T-helper 2 cell treated with Interferon-gamma antibody and Interleukin-4, amounts not matched to agents 100 ng/mL and 5 ng/mL, for 36 hours (primary cell): ENCODE data around the gene PIK3R1. TPM values are rescaled to one million over a fixed set of nuclear protein-coding genes. Genes with fewer than 3 reads are reported as not detected.

ENCODE experiments used
- intact Hi-C: fragments of 100-400 bp; cut with micrococcal nuclease; formaldehyde crosslinking; loops from one replicate; pipeline ENCODE4 v1.15.1; 2023
- total RNA-seq: library from RNA; stranded (reverse); gene quantifications from 2 replicates; pipeline ENCODE4 v1.2.3, GENCODE V29; 2022

The PIK3R1 gene
- total RNA-seq, 1 donor from 2014 or later, result 71.2 TPM

GRCh38 chr5:68316469-68316868 lies 100.9 kb downstream of the PIK3R1 start:
- intact Hi-C loops, result no loop called here

- intact Hi-C loops, result no loop called here
Measured at GRCh38 chr5:68317646-68318045, 102.1 kb downstream of the PIK3R1 start.

- intact Hi-C loops, result no loop called here
Measured at GRCh38 chr5:68318955-68319705, 103.6 kb downstream of the PIK3R1 start.

GRCh38 chr5:68319706-68320412 lies 104.3 kb downstream of the PIK3R1 start:
- intact Hi-C loops, result no loop called here

GRCh38 chr5:68320413-68320986 lies 104.9 kb downstream of the PIK3R1 start:
- intact Hi-C loops, result no loop called here

- intact Hi-C loops, result no loop called here
Measured at GRCh38 chr5:68325065-68325580, 109.6 kb downstream of the PIK3R1 start.

GRCh38 chr5:68329554-68330255 lies 114.1 kb downstream of the PIK3R1 start:
- intact Hi-C loops, result no loop called here

- intact Hi-C loops, result no loop called here
Measured at GRCh38 chr5:68330574-68330973, 115.0 kb downstream of the PIK3R1 start.

- intact Hi-C loops, result no loop called here
Measured at GRCh38 chr5:68331192-68332079, 115.9 kb downstream of the PIK3R1 start.

GRCh38 chr5:68332080-68332451 lies 116.5 kb downstream of the PIK3R1 start:
- intact Hi-C loops, result no loop called here

GRCh38 chr5:68332556-68332955 lies 117.0 kb downstream of the PIK3R1 start:
- intact Hi-C loops, result no loop called here

- intact Hi-C loops, result no loop called here
Measured at GRCh38 chr5:68333649-68334552, 118.3 kb downstream of the PIK3R1 start.

GRCh38 chr5:68334553-68334886 lies 119.0 kb downstream of the PIK3R1 start:
- intact Hi-C loops, result no loop called here

- intact Hi-C loops, result no loop called here
Measured at GRCh38 chr5:68335075-68335474, 119.5 kb downstream of the PIK3R1 start.

GRCh38 chr5:68336200-68336599 lies 120.6 kb downstream of the PIK3R1 start:
- intact Hi-C loops, result no loop called here

- intact Hi-C loops, result no loop called here
Measured at GRCh38 chr5:68337235-68337634, 121.7 kb downstream of the PIK3R1 start.

- intact Hi-C loops, result loop anchor here (5.0 kb wide), 1 partner anchor 38 kb away; no protein-coding TSS in a partner anchor
Measured at GRCh38 chr5:68339921-68340321, 124.4 kb downstream of the PIK3R1 start.

GRCh38 chr5:68341006-68341405 lies 125.5 kb downstream of the PIK3R1 start:
- intact Hi-C loops, result loop anchor here (5.0 kb wide), 1 partner anchor 39 kb away; no protein-coding TSS in a partner anchor

GRCh38 chr5:68342693-68343092 lies 127.1 kb downstream of the PIK3R1 start:
- intact Hi-C loops, result loop anchor here (1.0 to 5.0 kb wide), 2 partner anchors 39 to 40 kb away; no protein-coding TSS in a partner anchor
